Large intestine (tissue), 3 donors: Measurements from ENCODE around the gene GREB1. TPM values are rescaled to one million over a fixed set of nuclear protein-coding genes. Genes with fewer than 3 reads are reported as not detected.

Source experiments
- DNase-seq, 2 donors: peaks; one replicate each; pipeline versions ENCODE4 v3.0.0 to v3.0.0-alpha.2; 2013
- H3K27ac ChIP-seq: one replicate; pipeline ENCODE4 v1.5.1; 2013; ENCODE audit warnings: low read length
- H3K27me3 ChIP-seq: 2 replicates; pipeline ENCODE4 v1.6.1; 2013; ENCODE audit warnings: low read length; ENCODE audit not compliant: control insufficient read depth, insufficient read depth
- H3K36me3 ChIP-seq: 2 replicates; pipeline ENCODE4 v1.6.1; 2013; ENCODE audit warnings: low read length; ENCODE audit not compliant: control insufficient read depth, insufficient read depth
- H3K4me1 ChIP-seq: one replicate; pipeline ENCODE4 v1.6.1; 2013; ENCODE audit warnings: low read length; ENCODE audit not compliant: control insufficient read depth, insufficient read depth
- H3K4me3 ChIP-seq: one replicate; pipeline ENCODE4 v1.5.1; 2013; ENCODE audit warnings: low read length
- H3K9me3 ChIP-seq: one replicate; pipeline ENCODE4 v1.6.1; 2013; ENCODE audit warnings: mild to moderate bottlenecking, low read depth, low read length, moderate library complexity; ENCODE audit not compliant: control insufficient read depth
- WGBS: methylation state at CpG from one replicate; pipeline ENCODE4 v1.1.5; 2013; ENCODE audit warnings: low lambda C conversion rate; ENCODE audit not compliant: insufficient coverage; 5-methylcytosine and 5-hydroxymethylcytosine counted together
- polyA plus RNA-seq: library from polyadenylated mRNA; unstranded; fragments of 120-200 nt; gene quantifications from one replicate; pipeline ENCODE4 v1.2.1, GENCODE V29; 2013

Gene GREB1
- polyA plus RNA-seq, 1 donor = 2.6 TPM

DNA sequence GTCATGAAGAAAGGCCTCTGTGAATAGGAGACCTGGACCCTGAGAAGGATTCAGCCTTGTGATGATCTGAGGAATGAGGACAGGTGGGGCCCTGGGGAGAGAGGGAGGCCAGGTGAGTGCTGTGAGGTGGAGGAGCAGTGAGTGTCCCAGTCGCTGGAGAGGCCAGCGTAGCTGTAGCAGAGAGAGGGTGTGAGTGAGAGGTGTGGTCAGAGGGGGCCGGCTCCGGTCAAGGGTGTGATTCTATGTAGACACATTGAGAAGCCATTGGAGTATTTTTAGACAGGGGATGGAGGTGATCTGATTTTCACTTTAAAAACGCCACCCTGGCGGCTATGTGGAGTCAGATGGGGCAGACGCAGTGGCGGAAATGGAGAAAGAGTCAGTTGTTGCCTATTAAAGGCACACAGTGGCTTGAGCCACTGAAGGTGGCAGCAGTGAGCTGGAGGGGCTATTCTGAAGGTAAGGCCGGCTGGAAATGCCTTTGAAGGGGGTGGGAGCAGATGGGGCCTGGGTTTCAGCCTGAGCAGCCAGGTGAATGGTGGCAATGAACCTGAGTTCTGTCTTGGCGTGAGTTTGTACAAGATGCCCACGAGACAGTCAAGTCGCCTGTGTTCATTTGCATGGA lies 55.6 kb downstream of the GREB1 start:
- Histone ChIP-seq H3K27me3 (no peaks in the 10 kb centered on the region), H3K36me3 (no peaks in the 10 kb centered on the region), H3K9me3 (no peaks in the 10 kb centered on the region), H3K4me1 (no peaks in the 10 kb centered on the region), H3K27ac (no peak overlapping the region), H3K4me3 (no peak overlapping the region)
- DNase-seq = no peak
- 80% methylated on average over 1 of the region's 12 CpGs for WGBS

DNA sequence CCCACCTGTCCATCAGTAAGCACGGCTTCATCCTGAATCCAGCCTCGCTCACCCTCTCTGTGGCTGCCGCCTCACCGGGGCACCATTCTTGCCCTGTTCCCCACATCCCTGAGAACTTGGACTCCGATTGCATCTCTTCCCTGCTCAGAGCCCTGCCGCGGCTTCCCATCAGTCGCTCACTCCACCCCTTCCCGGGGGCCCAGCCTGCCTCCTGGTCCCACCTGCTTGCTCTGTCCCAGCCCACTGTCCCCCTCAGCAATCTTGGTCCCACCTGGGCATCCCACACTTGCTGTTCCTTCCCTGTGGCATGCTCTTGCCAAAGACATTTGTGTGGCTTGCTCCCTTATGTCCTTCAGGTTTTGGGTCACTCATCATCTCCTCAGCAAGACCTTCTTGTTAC lies 56.3 kb downstream of the GREB1 start:
- Histone ChIP-seq H3K27ac (no peak overlapping the region), H3K9me3 (no peaks in the 10 kb centered on the region), H3K27me3 (no peaks in the 10 kb centered on the region), H3K4me3 (no peak overlapping the region), H3K4me1 (no peaks in the 10 kb centered on the region), H3K36me3 (no peaks in the 10 kb centered on the region)
- DNase-seq = no peak
- WGBS = no CpG with 5 or more reads among the region's 9 CpGs

- H3K4me3 ChIP-seq = no peak overlapping the region
- H3K36me3 ChIP-seq = no peaks in the 10 kb centered on the region
- 96% methylated on average over 4 of the region's 8 CpGs for WGBS
- H3K27me3 ChIP-seq = no peaks in the 10 kb centered on the region
- H3K27ac ChIP-seq = no peak overlapping the region
- H3K9me3 ChIP-seq = no peaks in the 10 kb centered on the region
- H3K4me1 ChIP-seq = no peaks in the 10 kb centered on the region
- no peak for DNase-seq
Measured at GRCh38 chr2:11591091-11591490, 57.2 kb downstream of the GREB1 start.

GRCh38 chr2:11592671-11593574 lies 59.1 kb downstream of the GREB1 start:
- Histone ChIP-seq H3K27ac (no peak overlapping the region), H3K4me3 (no peak overlapping the region), H3K4me1 (no peaks in the 10 kb centered on the region), H3K36me3 (no peaks in the 10 kb centered on the region), H3K27me3 (no peaks in the 10 kb centered on the region), H3K9me3 (no peaks in the 10 kb centered on the region)
- no peak for DNase-seq
- WGBS = no CpG with 5 or more reads among the region's 53 CpGs

- H3K4me1 ChIP-seq = no peaks in the 10 kb centered on the region
- H3K27me3 ChIP-seq = no peaks in the 10 kb centered on the region
- DNase-seq = no peak
- H3K4me3 ChIP-seq = no peak overlapping the region
- WGBS = no CpG with 5 or more reads among the region's 10 CpGs
- H3K36me3 ChIP-seq = no peaks in the 10 kb centered on the region
- H3K9me3 ChIP-seq = no peaks in the 10 kb centered on the region
- no peak overlapping the region for H3K27ac ChIP-seq
Measured at GRCh38 chr2:11596801-11597200, 63.0 kb downstream of the GREB1 start.

- H3K4me1 ChIP-seq = no peaks in the 10 kb centered on the region
- no peaks in the 10 kb centered on the region for H3K36me3 ChIP-seq
- no peaks in the 10 kb centered on the region for H3K9me3 ChIP-seq
- DNase-seq = no peak
- WGBS = no CpG with 5 or more reads among the region's 10 CpGs
- H3K27ac ChIP-seq = no peak overlapping the region
- no peaks in the 10 kb centered on the region for H3K27me3 ChIP-seq
- no peak overlapping the region for H3K4me3 ChIP-seq
Measured at GRCh38 chr2:11597538-11598225, 63.8 kb downstream of the GREB1 start.

- H3K27ac ChIP-seq = no peak overlapping the region
- WGBS = no CpG with 5 or more reads among the region's 9 CpGs
- DNase-seq = no peak
- H3K9me3 ChIP-seq = no peaks in the 10 kb centered on the region
- H3K4me3 ChIP-seq = no peak overlapping the region
- no peaks in the 10 kb centered on the region for H3K27me3 ChIP-seq
- H3K36me3 ChIP-seq = no peaks in the 10 kb centered on the region
- no peaks in the 10 kb centered on the region for H3K4me1 ChIP-seq
Measured at GRCh38 chr2:11598228-11598731, 64.4 kb downstream of the GREB1 start.

GRCh38 chr2:11602563-11603204 lies 68.8 kb downstream of the GREB1 start:
- Histone ChIP-seq H3K36me3 (no peaks in the 10 kb centered on the region), H3K4me1 (no peaks in the 10 kb centered on the region), H3K4me3 (no peak overlapping the region), H3K27ac (no peak overlapping the region), H3K9me3 (no peaks in the 10 kb centered on the region), H3K27me3 (no peaks in the 10 kb centered on the region)
- WGBS = 80% methylated on average over 4 of the region's 7 CpGs
- DNase-seq = no peak

- Histone ChIP-seq H3K4me3 (no peak overlapping the region), H3K27me3 (no peaks in the 10 kb centered on the region), H3K9me3 (no peaks in the 10 kb centered on the region), H3K4me1 (no peaks in the 10 kb centered on the region), H3K36me3 (no peaks in the 10 kb centered on the region), H3K27ac (no peak overlapping the region)
- DNase-seq = no peak
- 100% methylated on average over 1 of the region's 38 CpGs for WGBS
Measured at GRCh38 chr2:11610624-11611242, 76.9 kb downstream of the GREB1 start.

DNA sequence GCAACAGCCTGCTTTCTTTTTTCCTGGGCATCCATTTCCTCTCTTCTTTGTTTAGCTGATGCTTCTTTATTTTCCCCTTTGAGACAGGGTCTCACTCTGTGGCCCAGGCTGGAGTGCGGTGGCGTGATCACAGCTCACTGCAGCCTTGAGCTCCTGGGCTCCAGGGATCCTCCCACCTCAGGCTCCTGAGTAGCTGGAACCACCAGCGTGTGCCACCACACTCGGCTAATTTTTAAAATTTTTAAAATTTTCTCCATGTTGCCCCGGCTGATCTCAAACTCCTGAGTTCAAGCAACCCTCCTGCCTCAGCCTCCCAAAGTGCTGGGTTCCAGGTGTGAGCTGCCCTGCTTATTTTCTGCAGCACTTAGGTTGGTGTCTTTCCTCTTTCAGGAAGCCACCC lies 77.4 kb downstream of the GREB1 start:
- H3K27me3 ChIP-seq = no peaks in the 10 kb centered on the region
- no peak for DNase-seq
- no peaks in the 10 kb centered on the region for H3K4me1 ChIP-seq
- H3K36me3 ChIP-seq = no peaks in the 10 kb centered on the region
- H3K27ac ChIP-seq = no peak overlapping the region
- no peak overlapping the region for H3K4me3 ChIP-seq
- H3K9me3 ChIP-seq = no peaks in the 10 kb centered on the region
- no CpG with 5 or more reads among the region's 5 CpGs for WGBS
